Neural progenitor cell (in vitro differentiated cells): ENCODE results near the gene IFITM2.

Source experiments
- CTCF ChIP-seq: fragments of 200-600 bp; sonication (generic); IDR thresholded peaks from 2 replicates; pipeline ENCODE4 v1.5.1; 2017; ENCODE audit warnings: antibody characterized with exemption, mild to moderate bottlenecking
- EZH2 ChIP-seq: fragments of 200-600 bp; sonication (generic); IDR thresholded peaks from 2 replicates; pipeline ENCODE4 v1.6.1; 2017; ENCODE audit warnings: antibody characterized with exemption, mild to moderate bottlenecking, moderate library complexity
- EZH2phosphoT487 ChIP-seq: fragments of 200-600 bp; sonication (generic); IDR thresholded peaks from 2 replicates; pipeline ENCODE4 v1.6.1; 2017; ENCODE audit warnings: antibody characterized with exemption

GRCh38 chr11:259413-259812 lies 48.2 kb upstream of the IFITM2 start:
- TF ChIP-seq CTCF (no peak), EZH2 (no peak), EZH2phosphoT487 (no peak)
